Neural cell (in vitro differentiated cells): ENCODE measurements around the gene ATP2B2.

Experiments
- EZH2 ChIP-seq: fragments of 200-600, 300-800 bp; shearing (Covaris generic), sonication (generic); IDR thresholded peaks from 2 replicates; pipeline ENCODE4 v1.6.1; 2014; ENCODE audit warnings: antibody characterized with exemption, low read length, borderline replicate concordance, mild to moderate bottlenecking; ENCODE audit not compliant: insufficient read depth, poor library complexity, severe bottlenecking
- TF ChIP-seq, protein P1 (sequence below): fragments of 450-650 bp; IDR thresholded peaks from 2 replicates; pipeline ENCODE4 v1.5.1; 2014; ENCODE audit warnings: antibody characterized with exemption, mild to moderate bottlenecking, moderate library complexity; ENCODE audit not compliant: poor library complexity, severe bottlenecking

DNA sequence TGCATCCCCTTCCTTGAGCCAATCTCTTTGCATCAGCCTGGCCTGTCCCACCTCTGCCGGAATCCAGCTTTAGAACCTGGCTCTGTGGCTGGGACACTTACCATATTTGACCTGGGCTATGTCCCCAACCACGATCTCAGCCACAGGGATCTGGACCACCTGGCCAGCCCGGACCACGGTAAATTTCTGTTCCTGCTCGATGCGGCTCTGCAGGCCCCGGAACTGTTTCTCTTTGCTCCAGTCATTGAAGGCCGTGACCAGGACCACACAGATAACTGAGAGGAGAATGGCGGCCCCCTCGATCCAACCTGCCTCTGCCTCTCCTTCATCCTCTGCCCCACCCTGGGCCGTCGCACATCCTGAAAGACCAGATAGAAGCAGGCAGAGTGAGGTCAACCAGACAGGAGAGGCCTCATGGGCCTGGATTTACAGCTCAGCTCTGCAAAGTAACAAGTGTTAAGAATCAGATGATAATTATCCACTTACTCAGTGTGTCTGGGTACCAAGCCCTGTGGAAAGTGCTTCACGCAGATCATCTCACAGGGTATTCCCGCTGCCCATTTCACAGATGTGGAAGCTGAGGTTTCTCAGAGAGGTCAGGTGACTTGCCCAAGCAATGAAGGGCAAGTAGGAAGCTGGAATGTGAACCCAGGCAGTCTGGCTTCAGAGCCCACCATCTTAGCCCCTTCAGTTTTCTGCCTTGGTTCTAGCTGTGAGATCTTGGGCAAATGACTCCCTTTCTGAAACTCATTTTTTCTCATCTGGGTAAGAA lies 103.2 kb downstream of the ATP2B2 start:
- TF ChIP-seq, protein P1, sequence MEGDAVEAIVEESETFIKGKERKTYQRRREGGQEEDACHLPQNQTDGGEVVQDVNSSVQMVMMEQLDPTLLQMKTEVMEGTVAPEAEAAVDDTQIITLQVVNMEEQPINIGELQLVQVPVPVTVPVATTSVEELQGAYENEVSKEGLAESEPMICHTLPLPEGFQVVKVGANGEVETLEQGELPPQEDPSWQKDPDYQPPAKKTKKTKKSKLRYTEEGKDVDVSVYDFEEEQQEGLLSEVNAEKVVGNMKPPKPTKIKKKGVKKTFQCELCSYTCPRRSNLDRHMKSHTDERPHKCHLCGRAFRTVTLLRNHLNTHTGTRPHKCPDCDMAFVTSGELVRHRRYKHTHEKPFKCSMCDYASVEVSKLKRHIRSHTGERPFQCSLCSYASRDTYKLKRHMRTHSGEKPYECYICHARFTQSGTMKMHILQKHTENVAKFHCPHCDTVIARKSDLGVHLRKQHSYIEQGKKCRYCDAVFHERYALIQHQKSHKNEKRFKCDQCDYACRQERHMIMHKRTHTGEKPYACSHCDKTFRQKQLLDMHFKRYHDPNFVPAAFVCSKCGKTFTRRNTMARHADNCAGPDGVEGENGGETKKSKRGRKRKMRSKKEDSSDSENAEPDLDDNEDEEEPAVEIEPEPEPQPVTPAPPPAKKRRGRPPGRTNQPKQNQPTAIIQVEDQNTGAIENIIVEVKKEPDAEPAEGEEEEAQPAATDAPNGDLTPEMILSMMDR = no peak
- TF ChIP-seq EZH2 = no peak
